Measurements from ENCODE around the gene OR8D1. TPM values are rescaled to one million over a fixed set of nuclear protein-coding genes. Genes with fewer than 3 reads are reported as not detected.

Gene OR8D1
- total RNA-seq, 1 experiment from 2014 or later, result not detected

- Histone ChIP-seq H3K27ac (ENCODE audit: low read length) (no peak overlapping the region), H3K4me1 (ENCODE audit: control insufficient read depth, insufficient read depth, low read length) (no peaks in the 10 kb centered on the region), H3K27me3 (ENCODE audit: control insufficient read depth, insufficient read depth, low read length) (no peaks in the 10 kb centered on the region), H3K4me3 (ENCODE audit: low read depth in 2 of 2, low read length in 2 of 2) (no peak overlapping the region), H3K9me3 (ENCODE audit: control insufficient read depth, insufficient read depth, low read depth, low read length) (no peaks in the 10 kb centered on the region), H3K36me3 (ENCODE audit: control insufficient read depth, insufficient read depth, low read length) (no peaks in the 10 kb centered on the region)
- BruUV-seq (replicated peaks), result no TSS peak
- DNase-seq (ENCODE audit: low read depth, low spot score) (no peak), ATAC-seq (no peak)
- ChIA-PET POLR2A (no interaction called here), CTCF (no interaction called here)
- in situ Hi-C loops (cut with HindIII; ENCODE audit: low pct_unique_long_range_greater_than_20kb, low sequenced_read_pairs), result no loop called here
- intact Hi-C loops (cut with micrococcal nuclease; ENCODE audit: unreplicated experiment), result no loop called here
- no peak for TF ChIP-seq TCF7L2 (IDR thresholded peaks at IDR 0.05; ENCODE audit: low read depth, low read length)
- TF ChIP-seq POLR2AphosphoS5 (IDR thresholded peaks at IDR 0.05; ENCODE audit: low read depth, low read length), result no peak
- no peak for TF ChIP-seq CTCF (IDR thresholded peaks at IDR 0.05)
- TF ChIP-seq SIN3A (IDR thresholded peaks at IDR 0.05; ENCODE audit: borderline replicate concordance, insufficient read depth, low read depth, low read length), result no peak
- no peak for TF ChIP-seq REST (IDR thresholded peaks at IDR 0.05; ENCODE audit: insufficient read depth in 1 of 2, low read depth in 2 of 2, low read length in 1 of 2)
Observed at GRCh38 chr11:124315052-124315451, 1.3 kb upstream of the OR8D1 start.

- H3K27me3 ChIP-seq (ENCODE audit: control insufficient read depth, insufficient read depth, low read length), result no peaks in the 10 kb centered on the region
- no peaks in the 10 kb centered on the region for H3K9me3 ChIP-seq (ENCODE audit: control insufficient read depth, insufficient read depth, low read depth, low read length)
Observed at GRCh38 chr11:124313131-124313530, 618 bp downstream of the OR8D1 start.

More at GRCh38 chr11:124313131-124313530, 618 bp downstream of the OR8D1 start:
- CTCF ChIA-PET, result no interaction called here
- Histone ChIP-seq H3K27ac (ENCODE audit: low read length) (no peak overlapping the region), H3K4me3 (ENCODE audit: low read depth in 2 of 2, low read length in 2 of 2) (no peak overlapping the region), H3K36me3 (ENCODE audit: control insufficient read depth, insufficient read depth, low read length) (no peaks in the 10 kb centered on the region), H3K4me1 (ENCODE audit: control insufficient read depth, insufficient read depth, low read length) (no peaks in the 10 kb centered on the region)
- TF ChIP-seq CTCF (IDR thresholded peaks at IDR 0.05), result no peak
- no peak for TF ChIP-seq POLR2AphosphoS5 (IDR thresholded peaks at IDR 0.05; ENCODE audit: low read depth, low read length)
- no peak for TF ChIP-seq SIN3A (IDR thresholded peaks at IDR 0.05; ENCODE audit: borderline replicate concordance, insufficient read depth, low read depth, low read length)
- no peak for TF ChIP-seq REST (IDR thresholded peaks at IDR 0.05; ENCODE audit: insufficient read depth in 1 of 2, low read depth in 2 of 2, low read length in 1 of 2)
- no peak for TF ChIP-seq TCF7L2 (IDR thresholded peaks at IDR 0.05; ENCODE audit: low read depth, low read length)
- in situ Hi-C loops (cut with HindIII; ENCODE audit: low pct_unique_long_range_greater_than_20kb, low sequenced_read_pairs) (no loop called here), intact Hi-C loops (cut with micrococcal nuclease; ENCODE audit: unreplicated experiment) (no loop called here)
- ATAC-seq (no peak), DNase-seq (ENCODE audit: low read depth, low spot score) (no peak)
- no TSS peak for BruUV-seq (replicated peaks)
- POLR2A ChIA-PET, result no interaction called here
